Left renal pelvis (tissue), 4 donors: ENCODE data around the gene HSP90AB1. TPM values are rescaled to one million over a fixed set of nuclear protein-coding genes. Genes with fewer than 3 reads are reported as not detected.
A peak's percentile ranks its signal among the peaks of the same experiment; 100 is the strongest.

Experiments
- DNase-seq, 4 donors: peaks; one replicate each; pipeline ENCODE4 v3.0.0-alpha.2; 2013; ENCODE audit warnings: low read depth in 4 of 4, low spot score in 3 of 4
- polyA plus RNA-seq, 4 donors: library from polyadenylated mRNA; unstranded; fragments of 120-200 nt; gene quantifications; one replicate each; pipeline ENCODE4 v1.2.1, GENCODE V29; 2013; ENCODE audit not compliant: insufficient read length in 4 of 4

HSP90AB1 gene
- 1,000 to 10,000 TPM; 1,104 to 1,369 (median 1,222) TPM for polyA plus RNA-seq

- DNase-seq, result peak; percentile 89 to 96 (median 90)
Measured at GRCh38 chr6:44246663-44247337, at the start of gene HSP90AB1. Gene HSP90AB1, plus strand, starts transcription at chr6:44247101. Its CDS starts 1,529 bp downstream, at chr6:44248630.

- no peak for DNase-seq
Measured at GRCh38 chr6:44198684-44199083, 48.2 kb upstream of the HSP90AB1 start.

- no peak for DNase-seq
Measured at GRCh38 chr6:44199883-44200282, 47.0 kb upstream of the HSP90AB1 start.

GRCh38 chr6:44201200-44201599, 45.7 kb upstream of the HSP90AB1 start:
- no peak for DNase-seq

- no peak for DNase-seq
Measured at GRCh38 chr6:44201638-44202303, 45.1 kb upstream of the HSP90AB1 start.

GRCh38 chr6:44202332-44202971, 44.4 kb upstream of the HSP90AB1 start:
- DNase-seq, result no peak

GRCh38 chr6:44202972-44203750, 43.7 kb upstream of the HSP90AB1 start:
- DNase-seq, result no peak

GRCh38 chr6:44203955-44204354, 42.9 kb upstream of the HSP90AB1 start:
- no peak for DNase-seq

GRCh38 chr6:44207966-44208365, 38.9 kb upstream of the HSP90AB1 start:
- no peak for DNase-seq

GRCh38 chr6:44211284-44211683, 35.6 kb upstream of the HSP90AB1 start:
- DNase-seq, result no peak

- DNase-seq, result no peak
Measured at GRCh38 chr6:44214307-44214706, 32.6 kb upstream of the HSP90AB1 start.

- DNase-seq, result no peak
Measured at GRCh38 chr6:44216677-44217331, 30.1 kb upstream of the HSP90AB1 start, which contains the start of gene MYMX. Gene MYMX, plus strand, starts transcription at chr6:44216926. Its CDS starts 546 bp downstream, at chr6:44217472.

GRCh38 chr6:44217332-44218143, 29.4 kb upstream of the HSP90AB1 start:
- DNase-seq, result no peak

- peak in 1 of 4 donors; percentile 81 for DNase-seq
Measured at GRCh38 chr6:44219053-44219814, 27.7 kb upstream of the HSP90AB1 start.

- no peak for DNase-seq
Measured at GRCh38 chr6:44219815-44220784, 26.8 kb upstream of the HSP90AB1 start.

GRCh38 chr6:44220913-44221290, 26.0 kb upstream of the HSP90AB1 start:
- no peak for DNase-seq

- no peak for DNase-seq
Measured at GRCh38 chr6:44221291-44221960, 25.5 kb upstream of the HSP90AB1 start.
